ENCODE results near the gene GLT1D1. TPM values are rescaled to one million over a fixed set of nuclear protein-coding genes. Genes with fewer than 3 reads are reported as not detected.

GLT1D1 gene
- total RNA-seq, 1 donor from 2014 or later, result 6.5 TPM

- Mint-ChIP-seq H3K27ac (no peak overlapping the region), H3K4me1 (ENCODE audit: low read depth) (peaks cover 4% of the 10 kb centered on the region), H3K36me3 (ENCODE audit: insufficient read depth) (no peaks in the 10 kb centered on the region)
Observed at GRCh38 chr12:129009833-129010622, 156.8 kb downstream of the GLT1D1 start.

GRCh38 chr12:129016159-129016558, 162.9 kb downstream of the GLT1D1 start:
- no peak for TF ChIP-seq CTCF (IDR thresholded peaks at IDR 0.05; ENCODE audit: unreplicated experiment)
- Mint-ChIP-seq H3K4me1 (ENCODE audit: low read depth) (no peaks in the 10 kb centered on the region), H3K36me3 (ENCODE audit: insufficient read depth) (no peaks in the 10 kb centered on the region), H3K9me3 (ENCODE audit: low read depth) (no peaks in the 10 kb centered on the region), H3K27ac (no peak overlapping the region), H3K4me3 (ENCODE audit: low read depth) (no peak overlapping the region), H3K27me3 (peaks cover 11% of the 10 kb centered on the region)
- no peak for DNase-seq (ENCODE audit: low spot score, unreplicated experiment)

More at GRCh38 chr12:129009833-129010622, 156.8 kb downstream of the GLT1D1 start:
- Mint-ChIP-seq H3K4me3 (ENCODE audit: low read depth) (no peak overlapping the region), H3K27me3 (peaks cover 7% of the 10 kb centered on the region), H3K9me3 (ENCODE audit: low read depth) (no peaks in the 10 kb centered on the region)
- no peak for DNase-seq (ENCODE audit: low spot score, unreplicated experiment)
- TF ChIP-seq CTCF (IDR thresholded peaks at IDR 0.05; ENCODE audit: unreplicated experiment), result no peak

GRCh38 chr12:129025055-129025454, 171.8 kb downstream of the GLT1D1 start:
- H3K27ac Mint-ChIP-seq, result no peak overlapping the region
- H3K4me3 Mint-ChIP-seq (ENCODE audit: low read depth), result no peak overlapping the region
- DNase-seq (ENCODE audit: low spot score, unreplicated experiment), result no peak
- peaks cover 3% of the 10 kb centered on the region for H3K9me3 Mint-ChIP-seq (ENCODE audit: low read depth)
- TF ChIP-seq CTCF (IDR thresholded peaks at IDR 0.05; ENCODE audit: unreplicated experiment), result no peak
- peaks cover 13% of the 10 kb centered on the region for H3K27me3 Mint-ChIP-seq
- H3K36me3 Mint-ChIP-seq (ENCODE audit: insufficient read depth), result no peaks in the 10 kb centered on the region
- H3K4me1 Mint-ChIP-seq (ENCODE audit: low read depth), result no peaks in the 10 kb centered on the region

- no peaks in the 10 kb centered on the region for H3K36me3 Mint-ChIP-seq (ENCODE audit: insufficient read depth)
- H3K27ac Mint-ChIP-seq, result no peak overlapping the region
- no peak overlapping the region for H3K4me3 Mint-ChIP-seq (ENCODE audit: low read depth)
- DNase-seq (ENCODE audit: low spot score, unreplicated experiment), result no peak
- H3K9me3 Mint-ChIP-seq (ENCODE audit: low read depth), result peaks cover 3% of the 10 kb centered on the region
- TF ChIP-seq CTCF (IDR thresholded peaks at IDR 0.05; ENCODE audit: unreplicated experiment), result no peak
- H3K27me3 Mint-ChIP-seq, result peaks cover 24% of the 10 kb centered on the region
- no peaks in the 10 kb centered on the region for H3K4me1 Mint-ChIP-seq (ENCODE audit: low read depth)
Observed at GRCh38 chr12:129028844-129029243, 175.6 kb downstream of the GLT1D1 start.

Other genes starting within 250 kb of the GLT1D1 start
- 31.3 and 33.8 TPM in 2 replicates for gene SLC15A4, start 29.5 kb upstream of the GLT1D1 start, total RNA-seq

Data from progenitor cell of endocrine pancreas (in vitro differentiated cells).